H1 (cell line): Measurements from ENCODE around the gene CBX4. TPM values are rescaled to one million over a fixed set of nuclear protein-coding genes. Genes with fewer than 3 reads are reported as not detected.

ENCODE experiments used
- CHD7 ChIP-seq: fragments of 300-600 bp; sonication (generic); IDR thresholded peaks from 2 replicates; pipeline ENCODE4 v1.7.1; 2012; ENCODE audit warnings: low read length, moderate library complexity, mild to moderate bottlenecking, inconsistent platforms; ENCODE audit not compliant: insufficient replicate concordance
- FOSL1 ChIP-seq: IDR thresholded peaks from 2 replicates; pipeline ENCODE4 v1.6.1; 2011; ENCODE audit warnings: mild to moderate bottlenecking, low read depth, low read length, moderate library complexity; ENCODE audit not compliant: insufficient read depth
- KDM5A ChIP-seq: fragments of 200-600 bp; IDR thresholded peaks from 2 replicates; pipeline ENCODE4 v1.7.1; 2012; ENCODE audit warnings: mild to moderate bottlenecking, low read length, inconsistent platforms, mixed read lengths
- POLR2A ChIP-seq, 2 experiments: IDR thresholded peaks; 1 replicate in 1 of 2; 2 replicates in 1 of 2; pipeline ENCODE4 v1.6.1; 2011; ENCODE audit warnings: low read depth in 2 of 2, low read length in 2 of 2, mild to moderate bottlenecking in 2 of 2; ENCODE audit errors: control extremely low read depth in 1 of 2
- RBBP5 ChIP-seq: IDR thresholded peaks from 2 replicates; pipeline ENCODE4 v1.7.1; 2012; ENCODE audit warnings: low read depth, mild to moderate bottlenecking, inconsistent platforms, low read length, moderate library complexity, borderline replicate concordance
- polyA plus RNA-seq, 7 experiments: library from polyadenylated mRNA; depleted of rRNA in 3 of 7; stranded (reverse) in 5 of 7; unstranded in 2 of 7; fragments of >200 nt in 5 of 7; fragments of 200-250 nt in 2 of 7; gene quantifications; 1 replicate in 5 of 7; 2 replicates in 1 of 7; 4 replicates in 1 of 7; pipeline versions ENCODE4 v1.2.1 to v1.2.3, GENCODE V29; 2011 to 2013; ENCODE audit warnings: missing spikeins in 2 of 7, mixed read lengths in 2 of 7
- total RNA-seq: library from RNA; stranded (reverse); fragmentation: NEBNext Ultra II Directional; extraction: Animal tissue kit (Norgen Biotek cat#: 25700); gene quantifications from 2 replicates; pipeline ENCODE4 v1.2.1, GENCODE V29; 2021

Gene CBX4
- total and polyA plus RNA-seq, 2 of the 8 experiments (the other 6 are each of a cell fraction or from before 2014, with no cell fraction given): 1.8 to 4.0 TPM

GRCh38 chr17:79873583-79873982 lies 34.3 kb upstream of the CBX4 start (continued):
- TF ChIP-seq KDM5A: no peak
- no peak for TF ChIP-seq CHD7
- no peak for TF ChIP-seq RBBP5
- no peak for TF ChIP-seq POLR2A (IDR thresholded peaks at IDR 0.05; ENCODE audit: control extremely low read depth in 1 of 2, low read depth in 2 of 2, low read length in 2 of 2)
- no peak for TF ChIP-seq FOSL1
